Choroid plexus epithelial cell (primary cell): ENCODE data around the gene SLC2A5.

Experiments used
- DNase-seq: peaks from one replicate; pipeline ENCODE4 v3.0.0-alpha.2; 2010; ENCODE audit warnings: low read depth
- H3K4me3 ChIP-seq: 2 replicates; pipeline ENCODE4 v1.5.1; 2011; ENCODE audit warnings: low read depth, mild to moderate bottlenecking, control low read depth, low read length, moderate library complexity
- CTCF ChIP-seq: conservative IDR thresholded peaks from 2 replicates; pipeline ENCODE4 v1.5.1; 2011; ENCODE audit warnings: low read depth, mild to moderate bottlenecking, control low read depth, inconsistent platforms, low read length, moderate library complexity

The SLC2A5 gene

GRCh38 chr1:9071554-9072235 is 2.3 kb upstream of the SLC2A5 start:
- no peak for TF ChIP-seq CTCF
- no peak for DNase-seq
- no peak overlapping the region for H3K4me3 ChIP-seq

DNA sequence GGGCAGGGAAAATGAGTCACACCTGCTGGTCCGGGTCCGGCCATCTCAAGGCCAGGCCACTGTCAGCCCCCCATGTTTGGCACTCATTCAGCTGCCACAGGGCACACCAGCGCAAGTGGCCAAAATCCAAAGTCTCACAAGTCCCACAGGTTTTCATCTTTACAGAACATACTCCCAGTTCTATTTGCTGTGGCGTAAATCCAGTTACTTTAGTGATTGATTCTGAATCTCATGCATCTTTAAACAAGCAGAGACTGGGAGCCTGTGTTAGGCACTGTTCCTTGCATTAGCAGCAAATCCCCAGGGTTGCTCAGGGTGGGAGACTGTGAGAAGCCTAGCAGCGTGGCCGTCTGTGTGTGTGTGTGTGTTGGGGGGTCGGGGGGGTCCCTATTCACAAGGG is 1.1 kb upstream of the SLC2A5 start:
- no peak overlapping the region for H3K4me3 ChIP-seq
- TF ChIP-seq CTCF, result no peak
- DNase-seq, result no peak

DNA sequence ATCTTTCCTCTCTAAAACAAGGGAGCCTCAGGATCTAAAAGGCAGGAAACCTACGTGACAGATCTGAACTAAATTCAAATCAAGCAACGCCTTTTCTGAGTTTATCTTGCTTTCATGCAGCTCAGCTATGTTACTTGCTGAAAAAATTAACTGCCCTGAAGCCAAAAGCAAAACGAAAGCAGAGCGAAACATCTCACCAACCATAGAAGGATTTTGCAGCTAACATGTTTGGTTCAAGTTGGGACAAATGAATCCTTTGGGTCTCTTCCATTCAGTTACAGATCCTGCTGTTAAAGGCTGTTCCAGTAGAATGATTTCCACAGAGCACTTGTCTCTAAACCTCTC is 482 bp downstream of the SLC2A5 start:
- no peak for DNase-seq
- H3K4me3 ChIP-seq, result no peak overlapping the region
- TF ChIP-seq CTCF, result no peak

DNA sequence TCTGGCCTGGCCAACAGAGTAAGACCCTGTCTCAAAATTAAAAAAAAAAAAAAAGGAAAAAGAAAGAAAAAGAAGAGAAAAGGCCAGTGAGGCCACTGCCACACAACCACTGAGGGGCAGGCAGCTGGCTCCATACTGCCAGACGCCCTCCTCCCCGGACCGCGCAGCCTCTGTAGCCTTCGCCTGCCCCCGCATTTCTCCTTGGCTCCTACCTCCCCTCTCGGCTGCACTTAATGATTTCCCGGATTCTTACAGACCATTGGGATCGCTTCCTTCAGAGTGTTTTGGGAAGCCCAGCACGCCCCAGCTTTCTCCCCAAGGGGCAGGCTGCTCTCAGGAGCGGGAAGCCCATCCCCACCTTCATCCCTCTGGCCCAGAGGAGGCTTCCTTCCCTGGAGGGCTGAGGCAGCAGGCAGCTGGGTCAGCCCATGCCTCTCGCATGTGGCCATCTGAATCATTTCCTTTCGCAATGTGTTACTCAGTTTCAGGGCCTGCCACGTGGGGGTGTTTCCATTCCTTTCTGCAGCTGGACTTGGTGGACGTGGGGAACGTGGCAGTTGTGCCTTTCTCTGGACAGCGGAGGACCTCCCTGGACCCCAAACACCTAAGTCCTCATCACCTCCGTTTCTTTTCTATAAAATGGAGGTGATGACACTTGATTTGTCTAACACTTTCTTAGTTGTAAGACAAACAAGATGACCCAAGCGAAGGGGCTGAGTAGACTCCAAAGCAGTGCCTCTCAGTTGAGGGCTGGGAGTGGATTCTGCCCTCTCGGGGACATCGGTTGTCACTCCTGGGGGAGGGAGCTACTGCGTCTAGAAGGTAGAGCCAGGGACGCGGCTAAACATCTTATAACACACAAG is 2.3 kb downstream of the SLC2A5 start:
- no peak overlapping the region for H3K4me3 ChIP-seq
- DNase-seq, result peak; percentile 94
- TF ChIP-seq CTCF, result peak; percentile 24

- DNase-seq, result no peak
- no peak overlapping the region for H3K4me3 ChIP-seq
- no peak for TF ChIP-seq CTCF
These were observed 4.2 kb downstream of the SLC2A5 start for GRCh38 chr1:9065213-9065751.

GRCh38 chr1:9062846-9063245 is 6.6 kb downstream of the SLC2A5 start:
- DNase-seq, result peak; percentile 63
- H3K4me3 ChIP-seq, result no peak overlapping the region
- TF ChIP-seq CTCF, result no peak

GRCh38 chr1:9062021-9062471 is 7.4 kb downstream of the SLC2A5 start:
- peak; percentile 55 for DNase-seq
- H3K4me3 ChIP-seq, result no peak overlapping the region
- no peak for TF ChIP-seq CTCF
